GM10266 (cell line): ENCODE results near the gene TRPM2.

Experiments used
- DNase-seq: peaks from one replicate; pipeline ENCODE4 v3.0.0; 2012; ENCODE audit errors: extremely low spot score
- CTCF ChIP-seq: IDR thresholded peaks from 2 replicates; pipeline ENCODE4 v1.5.1; 2012; ENCODE audit warnings: mild to moderate bottlenecking, low read depth; ENCODE audit not compliant: control insufficient read depth, insufficient read depth; ENCODE audit errors: missing control alignments

Gene TRPM2

GRCh38 chr21:44317241-44317782 is 36.1 kb upstream of the TRPM2 start:
- no peak for TF ChIP-seq CTCF
- no peak for DNase-seq

GRCh38 chr21:44317871-44318270 is 35.5 kb upstream of the TRPM2 start:
- no peak for TF ChIP-seq CTCF
- no peak for DNase-seq

- no peak for DNase-seq
- TF ChIP-seq CTCF: no peak
These were observed 34.7 kb upstream of the TRPM2 start for GRCh38 chr21:44318489-44319285.

- DNase-seq: no peak
- TF ChIP-seq CTCF: no peak
These were observed 33.9 kb upstream of the TRPM2 start for GRCh38 chr21:44319407-44320065.

GRCh38 chr21:44320847-44321246 is 32.6 kb upstream of the TRPM2 start:
- no peak for TF ChIP-seq CTCF
- no peak for DNase-seq

GRCh38 chr21:44321846-44322450 is 31.5 kb upstream of the TRPM2 start:
- DNase-seq: no peak
- no peak for TF ChIP-seq CTCF
